Chondrocyte (in vitro differentiated cells): ENCODE results near the gene TTC39C. TPM values are rescaled to one million over a fixed set of nuclear protein-coding genes. Genes with fewer than 3 reads are reported as not detected.

Experiments used
- DNase-seq: peaks from one replicate; pipeline ENCODE4 v3.0.0; 2021; ENCODE audit warnings: mixed read lengths, low spot score
- H3K27ac Mint-ChIP-seq: one replicate; pipeline ENCODE4 v1.8.0; 2021; ENCODE audit warnings: mild to moderate bottlenecking, moderate library complexity, mixed read lengths; ENCODE audit not compliant: unreplicated experiment
- H3K27me3 Mint-ChIP-seq: 2 replicates; pipeline ENCODE4 v1.8.0; 2021; ENCODE audit warnings: low read depth, mixed read lengths
- H3K36me3 Mint-ChIP-seq: 2 replicates; pipeline ENCODE4 v1.8.0; 2021; ENCODE audit warnings: low read depth, mixed read lengths
- H3K4me1 Mint-ChIP-seq: 2 replicates; pipeline ENCODE4 v1.8.0; 2021; ENCODE audit warnings: low read depth, mild to moderate bottlenecking, mixed read lengths
- H3K4me3 Mint-ChIP-seq: one replicate; pipeline ENCODE4 v1.8.0; 2021; ENCODE audit warnings: mild to moderate bottlenecking, moderate library complexity, mixed read lengths; ENCODE audit not compliant: unreplicated experiment
- H3K9me3 Mint-ChIP-seq: 2 replicates; pipeline ENCODE4 v1.8.0; 2021; ENCODE audit warnings: low read depth, mixed read lengths
- total RNA-seq: library from RNA; stranded (reverse); gene quantifications from 3 replicates; pipeline ENCODE4 v1.2.1, GENCODE V29; 2021
- TF ChIP-seq, protein P1 (sequence below): fragments of 200-600 bp; sonication (generic); IDR thresholded peaks from 2 replicates; pipeline ENCODE4 v1.5.0; 2021; ENCODE audit warnings: antibody characterized with exemption, mild to moderate bottlenecking, moderate library complexity

The TTC39C gene
- total RNA-seq, 1 donor from 2014 or later = 11.2 TPM

DNA sequence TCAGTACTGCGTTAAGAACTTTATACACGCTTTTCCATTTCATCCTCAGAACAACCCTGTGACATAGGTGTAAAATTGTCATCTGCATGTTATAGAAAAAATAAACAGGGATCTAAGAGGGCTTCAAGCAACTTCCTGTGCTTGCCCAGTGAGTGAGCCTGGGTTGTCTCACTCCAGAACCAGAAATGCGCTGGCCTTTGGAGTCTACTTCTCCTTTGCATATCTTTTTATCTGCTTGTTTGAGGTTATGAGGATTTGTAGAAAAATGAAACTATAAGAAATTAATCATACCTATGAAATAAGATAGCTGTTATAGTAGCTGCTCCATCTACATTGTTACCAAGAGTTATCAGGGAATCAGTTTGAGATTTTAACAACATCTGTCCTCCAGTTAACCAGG, 69.0 kb downstream of the TTC39C start:
- Mint-ChIP-seq H3K4me1 (no peaks in the 10 kb centered on the region), H3K4me3 (no peak overlapping the region), H3K9me3 (no peaks in the 10 kb centered on the region), H3K27me3 (no peaks in the 10 kb centered on the region), H3K27ac (no peak overlapping the region), H3K36me3 (peaks cover 6% of the 10 kb centered on the region)
- DNase-seq = no peak
- TF ChIP-seq, protein P1, sequence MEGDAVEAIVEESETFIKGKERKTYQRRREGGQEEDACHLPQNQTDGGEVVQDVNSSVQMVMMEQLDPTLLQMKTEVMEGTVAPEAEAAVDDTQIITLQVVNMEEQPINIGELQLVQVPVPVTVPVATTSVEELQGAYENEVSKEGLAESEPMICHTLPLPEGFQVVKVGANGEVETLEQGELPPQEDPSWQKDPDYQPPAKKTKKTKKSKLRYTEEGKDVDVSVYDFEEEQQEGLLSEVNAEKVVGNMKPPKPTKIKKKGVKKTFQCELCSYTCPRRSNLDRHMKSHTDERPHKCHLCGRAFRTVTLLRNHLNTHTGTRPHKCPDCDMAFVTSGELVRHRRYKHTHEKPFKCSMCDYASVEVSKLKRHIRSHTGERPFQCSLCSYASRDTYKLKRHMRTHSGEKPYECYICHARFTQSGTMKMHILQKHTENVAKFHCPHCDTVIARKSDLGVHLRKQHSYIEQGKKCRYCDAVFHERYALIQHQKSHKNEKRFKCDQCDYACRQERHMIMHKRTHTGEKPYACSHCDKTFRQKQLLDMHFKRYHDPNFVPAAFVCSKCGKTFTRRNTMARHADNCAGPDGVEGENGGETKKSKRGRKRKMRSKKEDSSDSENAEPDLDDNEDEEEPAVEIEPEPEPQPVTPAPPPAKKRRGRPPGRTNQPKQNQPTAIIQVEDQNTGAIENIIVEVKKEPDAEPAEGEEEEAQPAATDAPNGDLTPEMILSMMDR = no peak

DNA sequence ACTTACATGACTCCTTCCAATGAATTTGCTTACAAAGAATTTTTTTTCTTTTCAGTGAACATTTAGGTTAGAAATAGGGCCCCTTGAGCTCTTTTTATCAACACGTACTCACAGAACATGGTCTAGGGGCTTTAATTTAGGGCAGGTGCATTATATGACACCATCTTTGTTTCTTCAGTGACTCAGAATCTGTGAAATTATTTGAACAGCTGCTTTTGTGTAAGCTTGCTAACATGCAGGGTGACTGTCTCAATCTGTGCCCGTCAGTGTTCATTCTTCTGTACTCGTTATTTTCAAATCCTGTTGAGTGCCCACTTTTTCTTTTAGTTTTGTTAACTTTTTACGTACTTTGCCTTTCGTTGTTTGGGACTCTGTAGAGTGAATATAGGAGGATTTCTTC, 71.5 kb downstream of the TTC39C start:
- TF ChIP-seq, protein P1 = no peak
- Mint-ChIP-seq H3K4me3 (no peak overlapping the region), H3K27ac (no peak overlapping the region), H3K9me3 (no peaks in the 10 kb centered on the region), H3K27me3 (no peaks in the 10 kb centered on the region), H3K4me1 (peaks cover 6% of the 10 kb centered on the region), H3K36me3 (peaks cover 6% of the 10 kb centered on the region)
- DNase-seq = no peak

DNA sequence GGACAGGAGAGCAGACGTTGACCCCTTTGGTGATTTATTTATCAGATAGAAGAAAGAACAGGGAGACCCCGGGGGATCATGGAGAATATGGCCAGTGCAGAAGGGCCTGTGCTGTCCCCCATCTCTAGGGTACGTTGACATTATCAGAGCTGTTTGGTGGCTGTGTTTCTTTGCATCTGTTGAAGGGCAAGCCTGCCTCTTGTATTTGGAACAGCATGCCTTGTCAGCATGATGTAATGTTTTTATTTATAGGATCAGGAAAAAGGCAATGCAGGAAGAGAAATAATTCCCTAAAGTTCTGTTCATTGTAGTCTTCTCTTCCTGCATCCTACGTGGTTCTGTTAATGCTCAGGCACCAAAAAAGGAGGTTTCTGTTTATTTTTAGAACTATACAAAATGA, 74.5 kb downstream of the TTC39C start:
- Mint-ChIP-seq H3K36me3 (peaks cover 5% of the 10 kb centered on the region), H3K4me3 (no peak overlapping the region), H3K27me3 (no peaks in the 10 kb centered on the region), H3K27ac (no peak overlapping the region), H3K4me1 (peaks cover 6% of the 10 kb centered on the region), H3K9me3 (peaks cover 4% of the 10 kb centered on the region)
- no peak for DNase-seq
- TF ChIP-seq, protein P1 = no peak

DNA sequence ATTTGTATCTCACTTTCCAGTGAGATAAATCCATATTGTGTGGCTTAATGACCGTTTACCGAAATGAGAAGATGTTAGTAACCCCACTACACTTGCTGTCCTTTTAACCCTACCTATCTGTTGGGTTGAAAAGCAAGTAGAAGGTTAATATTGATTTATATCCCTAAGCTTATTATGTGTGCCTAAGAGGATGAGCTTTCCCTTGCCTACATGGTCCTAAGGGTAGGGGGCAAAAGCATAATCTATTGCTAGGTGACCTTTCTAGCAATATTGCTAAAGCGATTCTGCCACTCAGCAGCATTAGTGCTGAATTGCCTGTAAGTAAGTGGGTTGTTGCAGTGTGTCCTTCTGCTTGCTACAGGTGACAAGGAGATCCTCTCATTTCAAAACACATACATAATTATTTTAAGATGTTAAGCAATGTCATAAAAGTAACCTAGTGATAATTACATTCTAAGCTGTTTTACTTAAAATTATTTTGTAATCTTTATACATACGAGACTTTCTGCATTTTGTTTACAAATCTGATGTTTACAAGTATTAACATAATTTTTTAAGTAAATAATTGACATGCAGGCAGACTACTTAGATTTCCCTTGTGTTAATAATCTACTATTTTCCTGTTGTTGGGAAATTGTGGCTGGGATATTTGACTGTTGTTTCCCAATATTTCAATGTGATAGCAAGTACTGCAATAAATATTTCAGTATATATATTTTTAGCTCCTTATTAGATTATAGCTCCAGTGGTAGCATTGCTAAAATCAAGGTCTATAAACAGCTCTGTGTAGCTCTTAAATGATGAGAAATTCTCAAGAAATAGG, 75.2 kb downstream of the TTC39C start:
- Mint-ChIP-seq H3K27ac (no peak overlapping the region), H3K4me3 (no peak overlapping the region), H3K36me3 (peaks cover 7% of the 10 kb centered on the region), H3K27me3 (no peaks in the 10 kb centered on the region), H3K9me3 (peaks cover 4% of the 10 kb centered on the region), H3K4me1 (peaks cover 6% of the 10 kb centered on the region)
- no peak for DNase-seq
- TF ChIP-seq, protein P1 = no peak

DNA sequence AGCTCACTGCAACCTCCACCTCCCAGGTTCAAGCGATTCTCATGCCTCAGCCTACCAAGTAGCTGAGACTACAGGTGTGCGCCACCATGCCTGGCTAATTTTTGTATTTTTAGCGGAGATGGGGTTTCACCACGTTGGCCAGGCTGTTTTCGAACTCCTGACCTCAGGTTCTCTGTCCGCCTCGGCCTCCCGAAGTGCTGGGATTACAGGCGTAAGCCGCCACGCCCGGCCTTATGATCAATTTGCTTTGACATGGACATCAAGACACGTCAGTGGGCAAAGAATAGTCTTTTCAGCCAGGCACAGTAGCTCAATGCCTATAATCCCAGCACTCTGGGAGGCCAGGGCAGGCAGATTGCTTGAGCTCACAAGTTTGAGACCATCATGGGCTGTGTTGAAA, 76.3 kb downstream of the TTC39C start:
- no peak overlapping the region for H3K4me3 Mint-ChIP-seq
- TF ChIP-seq, protein P1 = no peak
- H3K9me3 Mint-ChIP-seq = peaks cover 4% of the 10 kb centered on the region
- H3K27me3 Mint-ChIP-seq = no peaks in the 10 kb centered on the region
- no peak for DNase-seq
- H3K27ac Mint-ChIP-seq = no peak overlapping the region
- peaks cover 7% of the 10 kb centered on the region for H3K36me3 Mint-ChIP-seq
- H3K4me1 Mint-ChIP-seq = peaks cover 6% of the 10 kb centered on the region
